Activated CD4-positive, alpha-beta memory T cell treated with anti-CD3 and anti-CD28 coated beads for 36 hours (primary cell): ENCODE data around the gene TMC5. TPM values are rescaled to one million over a fixed set of nuclear protein-coding genes. Genes with fewer than 3 reads are reported as not detected.
"Not testable (repeated sequence)": the region's sequence is repeated elsewhere in the genome, so short reads cannot be mapped to it uniquely, and the experiment has no call there.

ENCODE experiments used
- CTCF ChIA-PET: fragments of 350-600 bp; sonication (Branson Sonifier 250); formaldehyde crosslinking; loops from one replicate; lab custom pipeline; 2021; ENCODE audit warnings: antibody characterized with exemption, inconsistent platforms; lab: Charles Lee
- POLR2A ChIA-PET: fragments of 350-600 bp; sonication (Branson Sonifier 250); formaldehyde crosslinking; loops from one replicate; lab custom pipeline; 2021; ENCODE audit warnings: antibody characterized with exemption; lab: Charles Lee
- DNase-seq: peaks from one replicate; pipeline ENCODE4 v3.0.0-alpha.2; 2020
- H3K27ac Mint-ChIP-seq: one replicate; pipeline ENCODE4 v1.8.0; 2021; ENCODE audit warnings: mixed read lengths
- H3K27me3 Mint-ChIP-seq: one replicate; pipeline ENCODE4 v1.8.0; 2021; ENCODE audit warnings: mixed read lengths
- H3K36me3 Mint-ChIP-seq: one replicate; pipeline ENCODE4 v1.8.0; 2021; ENCODE audit warnings: mixed read lengths
- H3K4me1 Mint-ChIP-seq: one replicate; pipeline ENCODE4 v1.8.0; 2021; ENCODE audit warnings: low read depth, mixed read lengths
- H3K4me3 Mint-ChIP-seq: one replicate; pipeline ENCODE4 v1.8.0; 2021; ENCODE audit warnings: mild to moderate bottlenecking, mixed read lengths
- H3K9me3 Mint-ChIP-seq: one replicate; pipeline ENCODE4 v1.8.0; 2021; ENCODE audit warnings: mixed read lengths
- intact Hi-C: fragments of 100-400 bp; cut with micrococcal nuclease; formaldehyde crosslinking; loops from one replicate; pipeline ENCODE4 v1.15.1; 2023
- total RNA-seq, 2 experiments: library from RNA; stranded (reverse); gene quantifications; one replicate each; pipeline ENCODE4 v1.2.3, GENCODE V29; 2021

Gene TMC5
- total RNA-seq, 2 experiments from 2014 or later, result not detected

- Mint-ChIP-seq H3K4me3 (no peak overlapping the region), H3K36me3 (no peaks in the 10 kb centered on the region), H3K4me1 (peaks cover 6% of the 10 kb centered on the region), H3K27me3 (peaks cover 10% of the 10 kb centered on the region), H3K27ac (no peak overlapping the region), H3K9me3 (no peaks in the 10 kb centered on the region)
- ChIA-PET CTCF (interaction anchor here (0.7 to 3.8 kb wide), 3 partner anchors 10 to 161 kb away, joined by 3 to 32 read pairs (median 3); no protein-coding TSS in a partner anchor), POLR2A (no interaction called here)
- intact Hi-C loops, result no loop called here
- DNase-seq, result no peak
These were observed 31.2 kb upstream of the TMC5 start for GRCh38 chr16:19386525-19386924.

- DNase-seq, result peak; percentile 65
- no peaks in the 10 kb centered on the region for H3K36me3 Mint-ChIP-seq
- no peaks in the 10 kb centered on the region for H3K4me1 Mint-ChIP-seq
- intact Hi-C loops, result loop anchor here (1.0 kb wide), 1 partner anchor 113 kb away; no protein-coding TSS in a partner anchor
- H3K27me3 Mint-ChIP-seq, result peaks cover 14% of the 10 kb centered on the region
- H3K27ac Mint-ChIP-seq, result no peak overlapping the region
- no peaks in the 10 kb centered on the region for H3K9me3 Mint-ChIP-seq
- no peak overlapping the region for H3K4me3 Mint-ChIP-seq
- POLR2A ChIA-PET, result no interaction called here
- CTCF ChIA-PET, result interaction anchor here (0.6 to 3.8 kb wide), 10 partner anchors 13 to 497 kb away, joined by 3 to 32 read pairs (median 3); partner anchors contain the start of gene VPS35L
These were observed 28.4 kb upstream of the TMC5 start for GRCh38 chr16:19389246-19389645.

GRCh38 chr16:19391185-19391776 is 26.4 kb upstream of the TMC5 start:
- H3K9me3 Mint-ChIP-seq, H3K27ac Mint-ChIP-seq, H3K4me3 Mint-ChIP-seq, POLR2A ChIA-PET, DNase-seq, H3K4me1 Mint-ChIP-seq, H3K36me3 Mint-ChIP-seq, intact Hi-C loops: not testable (repeated sequence)
- CTCF ChIA-PET, result interaction anchor here (1.4 to 2.3 kb wide), 2 partner anchors 112 to 306 kb away, joined by 3 to 12 read pairs; no protein-coding TSS in a partner anchor
- H3K27me3 Mint-ChIP-seq, result peaks cover 14% of the 10 kb centered on the region

GRCh38 chr16:19392352-19392751 is 25.3 kb upstream of the TMC5 start:
- CTCF ChIA-PET, result interaction anchor here (2.3 kb wide), 1 partner anchor 111 kb away, joined by 12 read pairs; no protein-coding TSS in a partner anchor
- no peak for DNase-seq
- POLR2A ChIA-PET, result no interaction called here
- no peak overlapping the region for H3K4me3 Mint-ChIP-seq
- no peaks in the 10 kb centered on the region for H3K36me3 Mint-ChIP-seq
- H3K27ac Mint-ChIP-seq, result no peak overlapping the region
- no peaks in the 10 kb centered on the region for H3K9me3 Mint-ChIP-seq
- H3K27me3 Mint-ChIP-seq, result peaks cover 14% of the 10 kb centered on the region
- intact Hi-C loops, result no loop called here
- no peaks in the 10 kb centered on the region for H3K4me1 Mint-ChIP-seq

GRCh38 chr16:19393226-19394111 is 24.2 kb upstream of the TMC5 start:
- DNase-seq, result no peak
- no peak overlapping the region for H3K27ac Mint-ChIP-seq
- no peaks in the 10 kb centered on the region for H3K9me3 Mint-ChIP-seq
- ChIA-PET POLR2A (no interaction called here), CTCF (no interaction called here)
- no peak overlapping the region for H3K4me3 Mint-ChIP-seq
- H3K4me1 Mint-ChIP-seq, result no peaks in the 10 kb centered on the region
- peaks cover 14% of the 10 kb centered on the region for H3K27me3 Mint-ChIP-seq
- no peaks in the 10 kb centered on the region for H3K36me3 Mint-ChIP-seq
- intact Hi-C loops, result no loop called here

- intact Hi-C loops, H3K27ac Mint-ChIP-seq, H3K4me3 Mint-ChIP-seq, DNase-seq, POLR2A ChIA-PET, H3K4me1 Mint-ChIP-seq, H3K36me3 Mint-ChIP-seq, H3K9me3 Mint-ChIP-seq: not testable (repeated sequence)
- CTCF ChIA-PET, result interaction anchor here (1.4 kb wide), 1 partner anchor 9 kb away, joined by 3 read pairs; no protein-coding TSS in a partner anchor
- H3K27me3 Mint-ChIP-seq, result peaks cover 11% of the 10 kb centered on the region
These were observed 21.9 kb upstream of the TMC5 start for GRCh38 chr16:19395646-19396267.

- ChIA-PET CTCF (interaction anchor here (1.4 kb wide), 1 partner anchor 10 kb away, joined by 3 read pairs; no protein-coding TSS in a partner anchor), POLR2A (no interaction called here)
These were observed 21.1 kb upstream of the TMC5 start for GRCh38 chr16:19396555-19397011.

GRCh38 chr16:19397373-19397772 is 20.3 kb upstream of the TMC5 start:
- H3K27ac Mint-ChIP-seq, POLR2A ChIA-PET, H3K4me1 Mint-ChIP-seq, intact Hi-C loops, CTCF ChIA-PET, H3K4me3 Mint-ChIP-seq, DNase-seq, H3K36me3 Mint-ChIP-seq: not testable (repeated sequence)
- Mint-ChIP-seq H3K27me3 (peaks cover 11% of the 10 kb centered on the region), H3K9me3 (peaks cover 20% of the 10 kb centered on the region)

More at GRCh38 chr16:19396555-19397011, 21.1 kb upstream of the TMC5 start:
- intact Hi-C loops, result no loop called here
- H3K36me3 Mint-ChIP-seq, result peaks cover 2% of the 10 kb centered on the region
- DNase-seq, result no peak
- peaks cover 14% of the 10 kb centered on the region for H3K9me3 Mint-ChIP-seq
- peaks cover 11% of the 10 kb centered on the region for H3K27me3 Mint-ChIP-seq
- no peak overlapping the region for H3K4me3 Mint-ChIP-seq
- H3K4me1 Mint-ChIP-seq, result no peaks in the 10 kb centered on the region
- no peak overlapping the region for H3K27ac Mint-ChIP-seq

- peaks cover 6% of the 10 kb centered on the region for H3K36me3 Mint-ChIP-seq
- H3K4me3 Mint-ChIP-seq, result no peak overlapping the region
- peaks cover 21% of the 10 kb centered on the region for H3K9me3 Mint-ChIP-seq
- intact Hi-C loops, result no loop called here
- H3K27ac Mint-ChIP-seq, result no peak overlapping the region
- H3K4me1 Mint-ChIP-seq, result no peaks in the 10 kb centered on the region
- POLR2A ChIA-PET, result no interaction called here
- peaks cover 4% of the 10 kb centered on the region for H3K27me3 Mint-ChIP-seq
- CTCF ChIA-PET, result interaction anchor here (1.2 kb wide), 1 partner anchor 102 kb away, joined by 3 read pairs; no protein-coding TSS in a partner anchor
- no peak for DNase-seq
These were observed 17.0 kb upstream of the TMC5 start for GRCh38 chr16:19400711-19401110.

GRCh38 chr16:19406891-19407491 is 10.7 kb upstream of the TMC5 start:
- POLR2A ChIA-PET, result no interaction called here
- Mint-ChIP-seq H3K4me3 (no peak overlapping the region), H3K36me3 (no peaks in the 10 kb centered on the region), H3K27ac (no peak overlapping the region), H3K4me1 (peaks cover 6% of the 10 kb centered on the region), H3K27me3 (peaks cover 22% of the 10 kb centered on the region), H3K9me3 (peaks cover 20% of the 10 kb centered on the region)
- DNase-seq, result no peak
- CTCF ChIA-PET, result interaction anchor here (1.2 kb wide), 2 partner anchors 17 to 184 kb away, joined by 3 to 4 read pairs; no protein-coding TSS in a partner anchor
- intact Hi-C loops, result no loop called here

- H3K4me1 Mint-ChIP-seq, result peaks cover 6% of the 10 kb centered on the region
- peak; percentile 9 for DNase-seq
- ChIA-PET POLR2A (no interaction called here), CTCF (no interaction called here)
- H3K27me3 Mint-ChIP-seq, result peaks cover 29% of the 10 kb centered on the region
- H3K27ac Mint-ChIP-seq, result no peak overlapping the region
- intact Hi-C loops, result no loop called here
- no peaks in the 10 kb centered on the region for H3K36me3 Mint-ChIP-seq
- peaks cover 16% of the 10 kb centered on the region for H3K9me3 Mint-ChIP-seq
- peak overlapping the region; percentile 8 for H3K4me3 Mint-ChIP-seq
These were observed 7.1 kb upstream of the TMC5 start for GRCh38 chr16:19410435-19411171.
